Iris pigment epithelial cell (primary cell): ENCODE results near the gene RTP2.

Experiments
- DNase-seq: peaks from one replicate; pipeline ENCODE4 v3.0.0-alpha.2; 2011; ENCODE audit warnings: low read depth

Gene RTP2

GRCh38 chr3:187738331-187739093 lies 36.2 kb upstream of the RTP2 start:
- DNase-seq, result peak; percentile 93

- no peak for DNase-seq
These were observed 35.6 kb upstream of the RTP2 start for GRCh38 chr3:187738071-187738330.

- peak; percentile 87 for DNase-seq
These were observed 35.2 kb upstream of the RTP2 start for GRCh38 chr3:187737368-187738070.

- DNase-seq, result no peak
These were observed 34.6 kb upstream of the RTP2 start for GRCh38 chr3:187737006-187737367.

- DNase-seq, result peak; percentile 74
These were observed 34.1 kb upstream of the RTP2 start for GRCh38 chr3:187736418-187736871.

- peak; percentile 30 for DNase-seq
These were observed 33.5 kb upstream of the RTP2 start for GRCh38 chr3:187735837-187736236.

GRCh38 chr3:187735383-187735782 lies 33.0 kb upstream of the RTP2 start:
- DNase-seq, result no peak

GRCh38 chr3:187734841-187735240 lies 32.5 kb upstream of the RTP2 start:
- peak; percentile 16 for DNase-seq

- DNase-seq, result no peak
These were observed 31.0 kb upstream of the RTP2 start for GRCh38 chr3:187733371-187733770.

- DNase-seq, result no peak
These were observed 27.2 kb upstream of the RTP2 start for GRCh38 chr3:187729598-187729997.

- no peak for DNase-seq
These were observed 26.7 kb upstream of the RTP2 start for GRCh38 chr3:187728940-187729583.

- no peak for DNase-seq
These were observed 25.9 kb upstream of the RTP2 start for GRCh38 chr3:187728248-187728647.

GRCh38 chr3:187726564-187726963 lies 24.2 kb upstream of the RTP2 start:
- DNase-seq, result no peak

- DNase-seq, result no peak
These were observed 23.5 kb upstream of the RTP2 start for GRCh38 chr3:187725653-187726370.

GRCh38 chr3:187725224-187725623 lies 22.9 kb upstream of the RTP2 start:
- DNase-seq, result no peak

- DNase-seq, result no peak
These were observed 19.9 kb upstream of the RTP2 start for GRCh38 chr3:187722206-187722612.

- DNase-seq, result no peak
These were observed 18.7 kb upstream of the RTP2 start for GRCh38 chr3:187721055-187721454.

- DNase-seq, result no peak
These were observed 17.9 kb upstream of the RTP2 start for GRCh38 chr3:187720337-187720670.

- no peak for DNase-seq
These were observed 17.4 kb upstream of the RTP2 start for GRCh38 chr3:187719628-187720336.

- DNase-seq, result no peak
These were observed 16.4 kb upstream of the RTP2 start for GRCh38 chr3:187718802-187719201.

GRCh38 chr3:187717572-187717971 lies 15.2 kb upstream of the RTP2 start:
- no peak for DNase-seq

GRCh38 chr3:187714404-187714979 lies 12.1 kb upstream of the RTP2 start:
- peak; percentile 76 for DNase-seq
